Measurements from ENCODE around the gene CDK11A.
"Not testable (repeated sequence)": the region's sequence is repeated elsewhere in the genome, so short reads cannot be mapped to it uniquely, and the experiment has no call there.

CDK11A gene

GRCh38 chr1:1707241-1707640, 16.9 kb downstream of the CDK11A start:
- DNase-seq (ENCODE audit: low read depth); in situ Hi-C loops (cut with HindIII; ENCODE audit: low sequenced_read_pairs); H3K4me3 ChIP-seq (ENCODE audit: low read depth, low read length): not testable (repeated sequence)

GRCh38 chr1:1705623-1706022, 18.5 kb downstream of the CDK11A start:
- H3K4me3 ChIP-seq (ENCODE audit: low read depth, low read length); DNase-seq (ENCODE audit: low read depth); in situ Hi-C loops (cut with HindIII; ENCODE audit: low sequenced_read_pairs): not testable (repeated sequence)

- H3K4me3 ChIP-seq (ENCODE audit: low read depth, low read length); DNase-seq (ENCODE audit: low read depth); in situ Hi-C loops (cut with HindIII; ENCODE audit: low sequenced_read_pairs): not testable (repeated sequence)
Measured at GRCh38 chr1:1704284-1704957, 19.7 kb downstream of the CDK11A start.

GRCh38 chr1:1703796-1704195, 20.4 kb downstream of the CDK11A start:
- H3K4me3 ChIP-seq (ENCODE audit: low read depth, low read length) = no peak overlapping the region
- in situ Hi-C loops (cut with HindIII; ENCODE audit: low sequenced_read_pairs) = no loop called here
- TF ChIP-seq CTCF (IDR thresholded peaks at IDR 0.05; ENCODE audit: low read depth, low read length, missing control alignments) = no peak
- DNase-seq (ENCODE audit: low read depth) = no peak

GRCh38 chr1:1702506-1702905, 21.7 kb downstream of the CDK11A start:
- DNase-seq (ENCODE audit: low read depth) = not testable (repeated sequence)

GRCh38 chr1:1700557-1700956, 23.6 kb downstream of the CDK11A start:
- DNase-seq (ENCODE audit: low read depth); H3K4me3 ChIP-seq (ENCODE audit: low read depth, low read length); in situ Hi-C loops (cut with HindIII; ENCODE audit: low sequenced_read_pairs): not testable (repeated sequence)

More at GRCh38 chr1:1702506-1702905, 21.7 kb downstream of the CDK11A start:
- in situ Hi-C loops (cut with HindIII; ENCODE audit: low sequenced_read_pairs); H3K4me3 ChIP-seq (ENCODE audit: low read depth, low read length): not testable (repeated sequence)

- DNase-seq (ENCODE audit: low read depth); in situ Hi-C loops (cut with HindIII; ENCODE audit: low sequenced_read_pairs); H3K4me3 ChIP-seq (ENCODE audit: low read depth, low read length): not testable (repeated sequence)
Measured at GRCh38 chr1:1700067-1700466, 24.1 kb downstream of the CDK11A start.

- DNase-seq (ENCODE audit: low read depth); H3K4me3 ChIP-seq (ENCODE audit: low read depth, low read length); in situ Hi-C loops (cut with HindIII; ENCODE audit: low sequenced_read_pairs): not testable (repeated sequence)
Measured at GRCh38 chr1:1699061-1699460, 25.1 kb downstream of the CDK11A start.

- H3K4me3 ChIP-seq (ENCODE audit: low read depth, low read length); in situ Hi-C loops (cut with HindIII; ENCODE audit: low sequenced_read_pairs); DNase-seq (ENCODE audit: low read depth): not testable (repeated sequence)
Measured at GRCh38 chr1:1697358-1698183, 26.6 kb downstream of the CDK11A start.

- in situ Hi-C loops (cut with HindIII; ENCODE audit: low sequenced_read_pairs); H3K4me3 ChIP-seq (ENCODE audit: low read depth, low read length); DNase-seq (ENCODE audit: low read depth): not testable (repeated sequence)
Measured at GRCh38 chr1:1696431-1697357, 27.5 kb downstream of the CDK11A start.
